ENCODE results near the gene PLCH1. TPM values are rescaled to one million over a fixed set of nuclear protein-coding genes. Genes with fewer than 3 reads are reported as not detected.

The PLCH1 gene
- total and polyA plus RNA-seq, 9 of the 15 experiments (the other 6 are each of a cell fraction or from before 2014, with no cell fraction given), result 0.17 to 0.62 (median 0.40) TPM

DNA sequence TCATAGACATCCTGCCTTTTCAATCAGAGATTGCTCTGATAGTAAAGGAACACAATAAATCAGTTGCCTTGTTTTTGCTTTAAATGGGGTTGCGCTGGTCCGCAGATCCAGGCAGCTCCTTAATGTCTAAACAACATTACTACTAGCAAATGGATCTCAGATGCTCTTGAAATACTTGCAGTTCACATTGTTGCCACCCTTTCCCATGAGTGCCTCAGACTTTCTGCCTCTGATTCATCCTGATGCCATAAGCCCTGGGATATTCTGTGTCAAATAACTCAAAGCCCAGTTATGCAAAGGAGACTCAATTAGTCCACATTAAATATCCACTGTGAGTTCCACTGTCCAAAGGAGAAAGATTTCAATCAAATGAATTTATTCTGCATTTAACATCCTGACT lies 196.7 kb downstream of the PLCH1 start (continued):
- TF ChIP-seq, protein P1, sequence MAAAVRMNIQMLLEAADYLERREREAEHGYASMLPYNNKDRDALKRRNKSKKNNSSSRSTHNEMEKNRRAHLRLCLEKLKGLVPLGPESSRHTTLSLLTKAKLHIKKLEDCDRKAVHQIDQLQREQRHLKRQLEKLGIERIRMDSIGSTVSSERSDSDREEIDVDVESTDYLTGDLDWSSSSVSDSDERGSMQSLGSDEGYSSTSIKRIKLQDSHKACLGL (CRISPR knock-in tag; IDR thresholded peaks at IDR 0.05; ENCODE audit: borderline replicate concordance, poor library complexity, severe bottlenecking), result no peak
- TF ChIP-seq, protein P2, sequence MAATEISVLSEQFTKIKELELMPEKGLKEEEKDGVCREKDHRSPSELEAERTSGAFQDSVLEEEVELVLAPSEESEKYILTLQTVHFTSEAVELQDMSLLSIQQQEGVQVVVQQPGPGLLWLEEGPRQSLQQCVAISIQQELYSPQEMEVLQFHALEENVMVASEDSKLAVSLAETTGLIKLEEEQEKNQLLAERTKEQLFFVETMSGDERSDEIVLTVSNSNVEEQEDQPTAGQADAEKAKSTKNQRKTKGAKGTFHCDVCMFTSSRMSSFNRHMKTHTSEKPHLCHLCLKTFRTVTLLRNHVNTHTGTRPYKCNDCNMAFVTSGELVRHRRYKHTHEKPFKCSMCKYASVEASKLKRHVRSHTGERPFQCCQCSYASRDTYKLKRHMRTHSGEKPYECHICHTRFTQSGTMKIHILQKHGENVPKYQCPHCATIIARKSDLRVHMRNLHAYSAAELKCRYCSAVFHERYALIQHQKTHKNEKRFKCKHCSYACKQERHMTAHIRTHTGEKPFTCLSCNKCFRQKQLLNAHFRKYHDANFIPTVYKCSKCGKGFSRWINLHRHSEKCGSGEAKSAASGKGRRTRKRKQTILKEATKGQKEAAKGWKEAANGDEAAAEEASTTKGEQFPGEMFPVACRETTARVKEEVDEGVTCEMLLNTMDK (IDR thresholded peaks at IDR 0.05; ENCODE audit: borderline replicate concordance, insufficient read depth, low read depth, low read length, poor library complexity, severe bottlenecking), result no peak
- TF ChIP-seq TCFL5 (CRISPR knock-in tag; conservative IDR thresholded peaks at IDR 0.05) (no peak), STAG1 (CRISPR knock-in tag; IDR thresholded peaks at IDR 0.05; ENCODE audit: borderline replicate concordance) (no peak), ZNF124 (CRISPR knock-in tag; IDR thresholded peaks at IDR 0.05) (no peak), ZNF197 (CRISPR knock-in tag; IDR thresholded peaks at IDR 0.05; ENCODE audit: low read depth) (no peak), PTTG1 (tag; IDR thresholded peaks at IDR 0.05; ENCODE audit: low read depth) (no peak), BRCA1 (IDR thresholded peaks at IDR 0.05) (no peak), BRCA1 (CRISPR knock-in tag; IDR thresholded peaks at IDR 0.05) (no peak)

DNA sequence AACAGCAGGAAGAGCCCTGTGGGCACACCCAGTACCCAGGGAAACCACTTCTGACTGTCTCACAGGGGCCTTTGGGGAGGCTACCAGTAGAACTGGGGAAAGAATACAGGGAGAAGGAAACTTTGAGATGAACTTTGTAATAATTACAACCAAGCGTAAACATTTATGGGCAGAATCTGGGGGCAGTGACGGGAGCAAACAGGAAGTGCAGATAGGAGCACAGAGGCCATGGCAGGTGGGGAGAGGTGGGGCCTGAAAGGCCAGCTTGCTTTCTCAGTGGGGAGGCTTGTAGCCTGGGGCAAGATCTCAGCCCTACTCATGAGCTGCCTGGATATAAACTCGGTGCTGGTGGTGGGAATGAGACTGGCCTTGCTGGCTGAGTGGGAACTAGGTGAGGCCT lies 209.8 kb downstream of the PLCH1 start:
- 3% methylated on average over 3 of the region's 3 CpGs for WGBS (ENCODE audit: insufficient coverage, low coverage, missing lambda C conversion rate)
- no peaks in the 10 kb centered on the region for H3K4me1 ChIP-seq (replicated peaks in 1 of 2; ENCODE audit: control insufficient read depth in 2 of 2, insufficient read depth in 2 of 2, low read length in 2 of 2)
- H3K27me3 ChIP-seq (ENCODE audit: control insufficient read depth in 2 of 2, insufficient read depth in 2 of 2, low read length in 2 of 2), result no peaks in the 10 kb centered on the region
- ChIA-PET CTCF (ENCODE audit: low intra/inter-chr PET ratio) (no interaction called here), POLR2A (interaction anchor here (0.7 to 1.1 kb wide), 2 partner anchors 14 to 17 kb away, joined by 3 to 4 read pairs; no protein-coding TSS in a partner anchor)
- no peaks in the 10 kb centered on the region for H3K9me1 ChIP-seq (ENCODE audit: control insufficient read depth, insufficient read depth, low read length)
- no peak for ATAC-seq
- BruUV-seq (replicated peaks), result no TSS peak
- no peak for TF ChIP-seq ZNF75A (CRISPR knock-in tag; IDR thresholded peaks at IDR 0.05)
- no peak for TF ChIP-seq NFIX (CRISPR knock-in tag; IDR thresholded peaks at IDR 0.05; ENCODE audit: low read depth)
- TF ChIP-seq BCL6 (CRISPR knock-in tag; IDR thresholded peaks at IDR 0.05), result no peak
- TF ChIP-seq YBX1 (IDR thresholded peaks at IDR 0.05), result no peak
- no peak for TF ChIP-seq TEAD4 (IDR thresholded peaks at IDR 0.05; ENCODE audit: low read length)
- no peak for TF ChIP-seq TEAD4 (CRISPR knock-in tag; IDR thresholded peaks at IDR 0.05; ENCODE audit: borderline replicate concordance)
- TF ChIP-seq BDP1 (IDR thresholded peaks at IDR 0.05; ENCODE audit: insufficient read depth, insufficient read length), result no peak
- no peak for TF ChIP-seq NR2C1 (IDR thresholded peaks at IDR 0.05)
- no peak for TF ChIP-seq NR2C1 (tag; IDR thresholded peaks at IDR 0.05)
- no peak for TF ChIP-seq ZNF133 (CRISPR knock-in tag; IDR thresholded peaks at IDR 0.05)
- no peak for TF ChIP-seq LCOR (CRISPR knock-in tag; IDR thresholded peaks at IDR 0.05)
- TF ChIP-seq, protein P3, sequence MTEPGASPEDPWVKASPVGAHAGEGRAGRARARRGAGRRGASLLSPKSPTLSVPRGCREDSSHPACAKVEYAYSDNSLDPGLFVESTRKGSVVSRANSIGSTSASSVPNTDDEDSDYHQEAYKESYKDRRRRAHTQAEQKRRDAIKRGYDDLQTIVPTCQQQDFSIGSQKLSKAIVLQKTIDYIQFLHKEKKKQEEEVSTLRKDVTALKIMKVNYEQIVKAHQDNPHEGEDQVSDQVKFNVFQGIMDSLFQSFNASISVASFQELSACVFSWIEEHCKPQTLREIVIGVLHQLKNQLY (CRISPR knock-in tag; conservative IDR thresholded peaks at IDR 0.05), result no peak
- no peak for TF ChIP-seq SNRNP70 (optimal IDR thresholded peaks at IDR 0.05; ENCODE audit: low read depth, low read length)
- H3K79me2 ChIP-seq (ENCODE audit: control insufficient read depth, insufficient read depth, low read length), result no peaks in the 10 kb centered on the region
- no peaks in the 10 kb centered on the region for H4K20me1 ChIP-seq (replicated peaks; ENCODE audit: control insufficient read depth, insufficient read depth, low read length)
- H2AFZ ChIP-seq (ENCODE audit: low read depth, low read length), result no peak overlapping the region
- H3K9ac ChIP-seq (ENCODE audit: insufficient read depth in 1 of 2, low read depth in 2 of 2, low read length in 2 of 2), result no peak overlapping the region
- intact Hi-C loops (cut with micrococcal nuclease), result no loop called here
- no peak overlapping the region for H3K4me3 ChIP-seq
- no peak overlapping the region for H3K4me2 ChIP-seq (ENCODE audit: insufficient read depth, low read length)
- in situ Hi-C loops (cut with MboI), result no loop called here
- no peaks in the 10 kb centered on the region for H3K36me3 ChIP-seq (ENCODE audit: control insufficient read depth, insufficient read depth, low read length)
- no peak for DNase-seq (ENCODE audit: extremely low read depth in 1 of 4, low spot score in 3 of 4)
- FAIRE-seq, result no peak
- H3K9me3 ChIP-seq (replicated peaks; ENCODE audit: control insufficient read depth, insufficient read depth, low read depth, low read length), result no peaks in the 10 kb centered on the region
- no peak overlapping the region for H3K27ac ChIP-seq (ENCODE audit: extremely low read depth, low read depth, low read length)

Data from K562 (cell line).